Measurements from ENCODE around the gene SLC17A3.

DNA sequence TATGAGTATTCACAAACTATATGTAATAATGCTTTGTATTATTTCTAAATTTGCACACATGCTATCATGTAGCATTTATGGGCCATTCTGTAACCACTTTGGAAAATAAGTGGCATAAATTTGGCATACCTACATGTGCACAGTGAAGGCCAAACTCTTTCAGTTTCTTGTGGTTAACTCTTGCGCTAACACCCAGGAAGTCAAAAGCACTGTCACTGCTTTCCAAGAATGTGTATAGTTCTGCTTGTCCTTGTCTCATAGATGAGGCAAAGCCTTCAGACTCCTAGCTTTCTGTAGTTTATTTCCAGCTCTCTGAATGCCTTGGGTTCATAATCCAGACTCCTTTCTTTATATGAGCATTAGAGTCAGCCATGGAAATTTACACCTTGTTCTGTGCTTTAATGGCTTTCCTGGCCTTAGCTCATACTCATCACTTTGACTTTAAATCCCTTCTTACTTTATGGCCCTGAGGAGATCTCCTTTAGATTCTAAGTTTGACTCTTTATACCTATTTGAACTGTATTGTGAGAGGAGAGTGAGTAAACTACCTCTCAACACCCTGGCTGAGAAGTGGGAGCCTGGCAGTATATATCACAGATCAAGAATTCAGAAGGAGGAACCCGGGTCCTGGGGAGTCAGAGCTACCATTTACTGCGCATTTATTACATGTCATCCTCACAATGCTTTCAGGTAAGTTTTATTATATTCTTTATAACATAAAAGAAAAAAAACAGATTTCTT is 949 bp upstream of the SLC17A3 start:
- TF ChIP-seq, protein P1, sequence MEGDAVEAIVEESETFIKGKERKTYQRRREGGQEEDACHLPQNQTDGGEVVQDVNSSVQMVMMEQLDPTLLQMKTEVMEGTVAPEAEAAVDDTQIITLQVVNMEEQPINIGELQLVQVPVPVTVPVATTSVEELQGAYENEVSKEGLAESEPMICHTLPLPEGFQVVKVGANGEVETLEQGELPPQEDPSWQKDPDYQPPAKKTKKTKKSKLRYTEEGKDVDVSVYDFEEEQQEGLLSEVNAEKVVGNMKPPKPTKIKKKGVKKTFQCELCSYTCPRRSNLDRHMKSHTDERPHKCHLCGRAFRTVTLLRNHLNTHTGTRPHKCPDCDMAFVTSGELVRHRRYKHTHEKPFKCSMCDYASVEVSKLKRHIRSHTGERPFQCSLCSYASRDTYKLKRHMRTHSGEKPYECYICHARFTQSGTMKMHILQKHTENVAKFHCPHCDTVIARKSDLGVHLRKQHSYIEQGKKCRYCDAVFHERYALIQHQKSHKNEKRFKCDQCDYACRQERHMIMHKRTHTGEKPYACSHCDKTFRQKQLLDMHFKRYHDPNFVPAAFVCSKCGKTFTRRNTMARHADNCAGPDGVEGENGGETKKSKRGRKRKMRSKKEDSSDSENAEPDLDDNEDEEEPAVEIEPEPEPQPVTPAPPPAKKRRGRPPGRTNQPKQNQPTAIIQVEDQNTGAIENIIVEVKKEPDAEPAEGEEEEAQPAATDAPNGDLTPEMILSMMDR (IDR thresholded peaks at IDR 0.05; ENCODE audit: poor library complexity) = no peak
- TF ChIP-seq EZH2phosphoT487 (IDR thresholded peaks at IDR 0.05; ENCODE audit: low read depth, severe bottlenecking, unreplicated experiment) = no peak
